ENCODE data around the gene ABCA1. TPM values are rescaled to one million over a fixed set of nuclear protein-coding genes. Genes with fewer than 3 reads are reported as not detected.

Gene ABCA1
- total and polyA plus RNA-seq, 10 of the 15 experiments (the other 5 are each of a cell fraction or from before 2014, with no cell fraction given): 0.01 to 0.56 (median 0.16) TPM

- TF ChIP-seq, protein P1, sequence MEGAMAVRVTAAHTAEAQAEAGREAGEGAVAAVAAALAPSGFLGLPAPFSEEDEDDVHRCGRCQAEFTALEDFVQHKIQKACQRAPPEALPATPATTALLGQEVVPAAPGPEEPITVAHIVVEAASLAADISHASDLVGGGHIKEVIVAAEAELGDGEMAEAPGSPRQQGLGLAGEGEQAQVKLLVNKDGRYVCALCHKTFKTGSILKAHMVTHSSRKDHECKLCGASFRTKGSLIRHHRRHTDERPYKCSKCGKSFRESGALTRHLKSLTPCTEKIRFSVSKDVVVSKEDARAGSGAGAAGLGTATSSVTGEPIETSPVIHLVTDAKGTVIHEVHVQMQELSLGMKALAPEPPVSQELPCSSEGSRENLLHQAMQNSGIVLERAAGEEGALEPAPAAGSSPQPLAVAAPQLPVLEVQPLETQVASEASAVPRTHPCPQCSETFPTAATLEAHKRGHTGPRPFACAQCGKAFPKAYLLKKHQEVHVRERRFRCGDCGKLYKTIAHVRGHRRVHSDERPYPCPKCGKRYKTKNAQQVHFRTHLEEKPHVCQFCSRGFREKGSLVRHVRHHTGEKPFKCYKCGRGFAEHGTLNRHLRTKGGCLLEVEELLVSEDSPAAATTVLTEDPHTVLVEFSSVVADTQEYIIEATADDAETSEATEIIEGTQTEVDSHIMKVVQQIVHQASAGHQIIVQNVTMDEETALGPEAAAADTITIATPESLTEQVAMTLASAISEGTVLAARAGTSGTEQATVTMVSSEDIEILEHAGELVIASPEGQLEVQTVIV (IDR thresholded peaks at IDR 0.05; ENCODE audit: borderline replicate concordance, partially characterized antibody): no peak
- TF ChIP-seq, protein P2, sequence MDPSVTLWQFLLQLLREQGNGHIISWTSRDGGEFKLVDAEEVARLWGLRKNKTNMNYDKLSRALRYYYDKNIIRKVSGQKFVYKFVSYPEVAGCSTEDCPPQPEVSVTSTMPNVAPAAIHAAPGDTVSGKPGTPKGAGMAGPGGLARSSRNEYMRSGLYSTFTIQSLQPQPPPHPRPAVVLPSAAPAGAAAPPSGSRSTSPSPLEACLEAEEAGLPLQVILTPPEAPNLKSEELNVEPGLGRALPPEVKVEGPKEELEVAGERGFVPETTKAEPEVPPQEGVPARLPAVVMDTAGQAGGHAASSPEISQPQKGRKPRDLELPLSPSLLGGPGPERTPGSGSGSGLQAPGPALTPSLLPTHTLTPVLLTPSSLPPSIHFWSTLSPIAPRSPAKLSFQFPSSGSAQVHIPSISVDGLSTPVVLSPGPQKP (IDR thresholded peaks at IDR 0.05; ENCODE audit: low read depth, low read length): no peak
- TF ChIP-seq WRNIP1 (IDR thresholded peaks at IDR 0.05; ENCODE audit: borderline replicate concordance, low read depth, low read length) (no peak), EP300 (IDR thresholded peaks at IDR 0.05; ENCODE audit: borderline replicate concordance in 1 of 2, control insufficient read depth in 1 of 2, low read depth in 2 of 2, low read length in 2 of 2) (no peak), GABPA (IDR thresholded peaks at IDR 0.05; ENCODE audit: low read depth) (no peak), SREBF1 (IDR thresholded peaks at IDR 0.05; ENCODE audit: low read length) (no peak), NFIC (IDR thresholded peaks at IDR 0.05; ENCODE audit: low read depth, low read length) (no peak), ZNF24 (IDR thresholded peaks at IDR 0.05) (no peak), MYC (IDR thresholded peaks at IDR 0.05; ENCODE audit: insufficient read depth, insufficient read length, insufficient replicate concordance, low read length, severe bottlenecking) (no peak)
These were observed 189.5 kb downstream of the ABCA1 start (continued) for GRCh38 chr9:104738452-104738851.

Other genes starting within 250 kb of the ABCA1 start
- gene OR13D1, start 233.6 kb downstream of the ABCA1 start, total RNA-seq (2014; rRNA removed): not detected in 2 replicates
- not detected in 2 replicates for gene OR13D1, start 233.6 kb downstream of the ABCA1 start, total RNA-seq (2014; rRNA removed; fragmentation: Illumina TruSeq; extraction: Trizol)
- gene OR13D1, start 233.6 kb downstream of the ABCA1 start, total RNA-seq (2021): not detected in 2 replicates
- not detected in 2 replicates for gene OR13D1, start 233.6 kb downstream of the ABCA1 start, polyA plus RNA-seq (2011; rRNA removed)
- gene OR13D1, start 233.6 kb downstream of the ABCA1 start, polyA plus RNA-seq (2014; fragmentation: Illumina TruSeq; extraction: Trizol): not detected in 2 replicates
- not detected for gene OR13D1, start 233.6 kb downstream of the ABCA1 start, polyA plus RNA-seq (2014; fragmentation: Nextera tagmentation; extraction: Ambion mirVana)
- not detected in 2 replicates for gene OR13D1, start 233.6 kb downstream of the ABCA1 start, polyA plus RNA-seq (2014; rRNA removed)
- not detected for gene OR13D1, start 233.6 kb downstream of the ABCA1 start, polyA plus RNA-seq (2016; fragmentation: Nextera tagmentation; extraction: Ambion mirVana)
- 26.3 and 30.0 TPM in 2 replicates for gene NIPSNAP3A, start 180.5 kb downstream of the ABCA1 start, total RNA-seq (2014; rRNA removed)
- gene NIPSNAP3A, start 180.5 kb downstream of the ABCA1 start, total RNA-seq (2014; rRNA removed; fragmentation: Illumina TruSeq; extraction: Trizol): 21.0 and 24.3 TPM in 2 replicates
- gene NIPSNAP3A, start 180.5 kb downstream of the ABCA1 start, total RNA-seq (2021): 19.1 and 19.5 TPM in 2 replicates
- gene NIPSNAP3A, start 180.5 kb downstream of the ABCA1 start, polyA plus RNA-seq (2011; rRNA removed): 41.7 and 56.7 TPM in 2 replicates
- 21.3 and 25.6 TPM in 2 replicates for gene NIPSNAP3A, start 180.5 kb downstream of the ABCA1 start, polyA plus RNA-seq (2014; fragmentation: Illumina TruSeq; extraction: Trizol)
- gene NIPSNAP3A, start 180.5 kb downstream of the ABCA1 start, polyA plus RNA-seq (2014; fragmentation: Nextera tagmentation; extraction: Ambion mirVana): 10 to 100 TPM; 60.9 to 87.2 TPM
- gene NIPSNAP3A, start 180.5 kb downstream of the ABCA1 start, polyA plus RNA-seq (2014; rRNA removed): 17.1 and 25.6 TPM in 2 replicates
- gene NIPSNAP3A, start 180.5 kb downstream of the ABCA1 start, polyA plus RNA-seq (2016; fragmentation: Nextera tagmentation; extraction: Ambion mirVana): 10 to 100 TPM; 43.7 to 45.3 TPM
- gene NIPSNAP3B, start 164.0 kb downstream of the ABCA1 start, total RNA-seq (2014; rRNA removed): 3.1 and 5.3 TPM in 2 replicates
- gene NIPSNAP3B, start 164.0 kb downstream of the ABCA1 start, total RNA-seq (2014; rRNA removed; fragmentation: Illumina TruSeq; extraction: Trizol): 3.6 and 4.5 TPM in 2 replicates
- 4.6 and 4.7 TPM in 2 replicates for gene NIPSNAP3B, start 164.0 kb downstream of the ABCA1 start, total RNA-seq (2021)
- 4.3 and 6.6 TPM in 2 replicates for gene NIPSNAP3B, start 164.0 kb downstream of the ABCA1 start, polyA plus RNA-seq (2011; rRNA removed)
- gene NIPSNAP3B, start 164.0 kb downstream of the ABCA1 start, polyA plus RNA-seq (2014; fragmentation: Illumina TruSeq; extraction: Trizol): 3.8 and 7.6 TPM in 2 replicates
- 1 to 10 TPM; 4.9 to 6.9 TPM for gene NIPSNAP3B, start 164.0 kb downstream of the ABCA1 start, polyA plus RNA-seq (2014; fragmentation: Nextera tagmentation; extraction: Ambion mirVana)
- 2.8 and 4.2 TPM in 2 replicates for gene NIPSNAP3B, start 164.0 kb downstream of the ABCA1 start, polyA plus RNA-seq (2014; rRNA removed)
- gene NIPSNAP3B, start 164.0 kb downstream of the ABCA1 start, polyA plus RNA-seq (2016; fragmentation: Nextera tagmentation; extraction: Ambion mirVana): 1 to 10 TPM; 4.3 to 5.2 TPM